Fibroblast of lung (primary cell): Measurements from ENCODE around the gene YARS2. TPM values are rescaled to one million over a fixed set of nuclear protein-coding genes. Genes with fewer than 3 reads are reported as not detected.
A peak's percentile ranks its signal among the peaks of the same experiment; 100 is the strongest.

Experiments
- DNase-seq, 2 donors: peaks; one replicate each; pipeline versions ENCODE4 v3.0.0 to v3.0.0-alpha.2; 2010; ENCODE audit warnings: low read depth in 2 of 2
- H2AFZ ChIP-seq: 2 replicates; pipeline ENCODE4 v1.5.1; 2012; ENCODE audit warnings: low read length, control low read depth, inconsistent platforms
- H3K27ac ChIP-seq: 2 replicates; pipeline ENCODE4 v1.5.1; 2011; ENCODE audit warnings: low read length, control low read depth; ENCODE audit not compliant: insufficient read depth
- H3K27me3 ChIP-seq: 2 replicates; pipeline ENCODE4 v1.5.1; 2011; ENCODE audit warnings: mild to moderate bottlenecking, low read length; ENCODE audit not compliant: control insufficient read depth, insufficient read depth
- H3K36me3 ChIP-seq: 2 replicates; pipeline ENCODE4 v1.5.1; 2011; ENCODE audit warnings: low read length; ENCODE audit not compliant: control insufficient read depth, insufficient read depth
- H3K4me1 ChIP-seq: 2 replicates; pipeline ENCODE4 v1.5.1; 2011; ENCODE audit warnings: low read length; ENCODE audit not compliant: control insufficient read depth, insufficient read depth; ENCODE audit errors: extremely low read depth
- H3K4me2 ChIP-seq: 2 replicates; pipeline ENCODE4 v1.5.1; 2011; ENCODE audit warnings: low read length, control low read depth; ENCODE audit not compliant: insufficient read depth; ENCODE audit errors: extremely low read depth
- H3K4me3 ChIP-seq, 4 experiments: fragments of 200-600 bp in 1 of 4; sonication (generic) in 1 of 4; replicated peaks in 1 of 4; 2 replicates each; pipeline ENCODE4 v1.5.1; 2011 to 2016; ENCODE audit warnings: low read length in 4 of 4, low read depth in 3 of 4, mild to moderate bottlenecking in 3 of 4, control low read depth in 2 of 4, inconsistent platforms in 1 of 4, mixed read lengths in 1 of 4; ENCODE audit not compliant: insufficient read depth in 1 of 4; ENCODE audit errors: control extremely low read depth in 1 of 4
- H3K79me2 ChIP-seq: 2 replicates; pipeline ENCODE4 v1.5.1; 2012; ENCODE audit warnings: mild to moderate bottlenecking, low read length, inconsistent platforms; ENCODE audit not compliant: control insufficient read depth, insufficient read depth
- H3K9ac ChIP-seq: 2 replicates; pipeline ENCODE4 v1.5.1; 2011; ENCODE audit warnings: mild to moderate bottlenecking, low read length, control low read depth; ENCODE audit not compliant: insufficient read depth
- H3K9me3 ChIP-seq: 2 replicates; pipeline ENCODE4 v1.5.1; 2012; ENCODE audit warnings: low read depth, low read length; ENCODE audit not compliant: control insufficient read depth, insufficient read depth
- H4K20me1 ChIP-seq: 2 replicates; pipeline ENCODE4 v1.5.1; 2011; ENCODE audit warnings: low read length; ENCODE audit not compliant: control insufficient read depth, insufficient read depth; ENCODE audit errors: extremely low read depth
- CTCF ChIP-seq, 2 donors: IDR thresholded peaks in 1 of 2; conservative IDR thresholded peaks in 1 of 2; 1 replicate in 1 of 2; 2 replicates in 1 of 2; pipeline ENCODE4 v1.5.1; 2011 to 2012; ENCODE audit warnings: low read length in 2 of 2, control low read depth in 1 of 2, inconsistent platforms in 1 of 2, low read depth in 1 of 2, mild to moderate bottlenecking in 1 of 2
- EZH2 ChIP-seq: IDR thresholded peaks from 2 replicates; pipeline ENCODE4 v1.5.1; 2012; ENCODE audit warnings: low read length, control low read depth, mild to moderate bottlenecking; ENCODE audit errors: missing control alignments
- polyA plus RNA-seq, 2 donors: library from polyadenylated mRNA; depleted of rRNA in 1 of 2; stranded (reverse) in 1 of 2; unstranded in 1 of 2; fragments of >200 nt; gene quantifications; 2 replicates each; pipeline ENCODE4 v1.2.1, GENCODE V29; 2011 to 2012; ENCODE audit warnings: missing spikeins in 1 of 2
- total RNA-seq: library from RNA; depleted of rRNA; stranded (reverse); fragments of >200 nt; gene quantifications from 2 replicates; pipeline ENCODE4 v1.2.1, GENCODE V29; 2014

Gene YARS2
- total and polyA plus RNA-seq, 2 donors (not counting 1 experiment from before 2014, with no cell fraction given), result 17.8 to 27.1 TPM

DNA sequence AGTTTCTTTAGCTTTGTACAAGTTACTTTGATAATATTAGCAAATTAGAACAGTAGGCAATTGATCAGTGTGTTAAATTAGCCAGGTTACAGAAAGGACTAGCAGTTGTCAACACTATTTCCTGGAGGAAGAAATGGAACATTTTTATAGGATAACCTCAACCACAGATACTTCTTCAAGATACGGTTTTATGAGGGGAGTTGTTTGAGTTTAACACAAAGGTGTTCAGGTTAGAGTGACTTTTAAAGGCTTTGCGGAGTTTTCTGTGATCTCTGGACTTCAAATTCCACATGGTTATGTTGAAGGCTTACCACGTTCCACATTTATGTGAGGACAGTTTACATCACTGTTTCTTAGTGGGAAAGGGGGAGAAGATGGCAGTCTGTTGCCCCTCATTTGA is 19.3 kb downstream of the YARS2 start:
- no peaks in the 10 kb centered on the region for H4K20me1 ChIP-seq
- no peak overlapping the region for H3K4me2 ChIP-seq
- no peak overlapping the region for H3K27ac ChIP-seq
- no peaks in the 10 kb centered on the region for H3K27me3 ChIP-seq
- no peak overlapping the region for H3K9ac ChIP-seq
- H3K4me1 ChIP-seq, result no peaks in the 10 kb centered on the region
- no peak overlapping the region for H2AFZ ChIP-seq
- no peak for DNase-seq
- H3K79me2 ChIP-seq, result no peaks in the 10 kb centered on the region
- no peaks in the 10 kb centered on the region for H3K9me3 ChIP-seq
- H3K36me3 ChIP-seq, result peaks cover 3% of the 10 kb centered on the region
- H3K4me3 ChIP-seq, result no peak overlapping the region
- TF ChIP-seq EZH2 (no peak), CTCF (conservative IDR thresholded peaks at IDR 0.05 in 1 of 2, IDR thresholded peaks at IDR 0.05 in 1 of 2; ENCODE audit: low read depth in 1 of 2, low read length in 2 of 2) (no peak)

DNA sequence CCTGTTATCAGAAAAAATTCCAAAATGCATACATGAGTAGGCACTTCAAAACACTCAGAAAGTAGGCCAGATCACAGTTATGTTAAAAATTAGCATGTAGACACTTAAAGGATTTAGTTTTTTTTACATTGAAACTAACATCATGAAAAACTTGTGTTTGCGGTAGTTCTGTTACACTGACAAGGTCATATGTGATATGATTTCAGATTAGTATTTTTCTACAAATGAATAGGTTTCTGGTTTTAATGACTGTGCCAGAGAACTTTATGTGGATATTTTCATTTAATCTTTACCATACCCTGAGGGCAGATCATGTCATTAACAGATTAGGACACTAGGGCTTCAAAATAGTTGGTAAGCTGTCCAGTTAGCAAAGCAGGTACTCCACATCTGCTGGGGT is 20.7 kb downstream of the YARS2 start:
- Histone ChIP-seq H2AFZ (no peak overlapping the region), H3K27me3 (no peaks in the 10 kb centered on the region), H3K4me1 (no peaks in the 10 kb centered on the region), H3K27ac (no peak overlapping the region), H3K79me2 (no peaks in the 10 kb centered on the region), H3K9me3 (no peaks in the 10 kb centered on the region), H3K9ac (no peak overlapping the region), H3K36me3 (peaks cover 6% of the 10 kb centered on the region), H3K4me3 (no peak overlapping the region), H4K20me1 (no peaks in the 10 kb centered on the region), H3K4me2 (no peak overlapping the region)
- no peak for DNase-seq
- TF ChIP-seq CTCF (conservative IDR thresholded peaks at IDR 0.05 in 1 of 2, IDR thresholded peaks at IDR 0.05 in 1 of 2; ENCODE audit: low read depth in 1 of 2, low read length in 2 of 2) (no peak), EZH2 (no peak)

GRCh38 chr12:32727237-32727636 is 28.5 kb downstream of the YARS2 start:
- Histone ChIP-seq H3K9ac (no peak overlapping the region), H3K9me3 (no peaks in the 10 kb centered on the region), H3K36me3 (peaks cover 3% of the 10 kb centered on the region), H3K79me2 (no peaks in the 10 kb centered on the region), H3K4me3 (no peak overlapping the region), H3K4me1 (no peaks in the 10 kb centered on the region), H3K4me2 (no peak overlapping the region), H2AFZ (no peak overlapping the region), H4K20me1 (no peaks in the 10 kb centered on the region), H3K27ac (no peak overlapping the region), H3K27me3 (no peaks in the 10 kb centered on the region)
- no peak for TF ChIP-seq EZH2
- no peak for TF ChIP-seq CTCF (conservative IDR thresholded peaks at IDR 0.05 in 1 of 2, IDR thresholded peaks at IDR 0.05 in 1 of 2; ENCODE audit: low read depth in 1 of 2, low read length in 2 of 2)
- DNase-seq, result peak in 1 of 2 donors; percentile 10
